Uterus (tissue), 4 donors: ENCODE results near the gene FMO4. TPM values are rescaled to one million over a fixed set of nuclear protein-coding genes. Genes with fewer than 3 reads are reported as not detected.
"Not testable (repeated sequence)": the region's sequence is repeated elsewhere in the genome, so short reads cannot be mapped to it uniquely, and the experiment has no call there.

Experiments used
- DNase-seq, 2 donors: peaks; one replicate each; pipeline ENCODE4 v3.0.0-alpha.2; 2019 to 2020
- H3K27ac ChIP-seq, 2 donors: fragments of 200-600 bp; sonication (generic); 1 replicate in 1 of 2; 2 replicates in 1 of 2; pipeline ENCODE4 v1.5.1; 2016 to 2018
- H3K27me3 ChIP-seq, 2 donors: fragments of 200-600 bp; sonication (generic); one replicate each; pipeline ENCODE4 v1.5.1; 2018 to 2019; ENCODE audit warnings: control low read depth in 1 of 2
- H3K36me3 ChIP-seq, 2 donors: fragments of 200-600 bp; sonication (generic); one replicate each; pipeline ENCODE4 v1.5.1; 2019; ENCODE audit warnings: control low read depth in 1 of 2
- H3K4me1 ChIP-seq, 2 donors: fragments of 200-600 bp; sonication (generic); one replicate each; pipeline ENCODE4 v1.5.1; 2018 to 2019; ENCODE audit warnings: control low read depth in 1 of 2
- H3K4me3 ChIP-seq, 2 donors: fragments of 200-600 bp; sonication (generic); 1 replicate in 1 of 2; 2 replicates in 1 of 2; pipeline ENCODE4 v1.5.1; 2018 to 2019; ENCODE audit warnings: mild to moderate bottlenecking in 1 of 2
- H3K9me3 ChIP-seq, 2 donors: fragments of 200-600 bp; sonication (generic); one replicate each; pipeline ENCODE4 v1.5.1; 2019; ENCODE audit warnings: control low read depth in 1 of 2
- POLR2A ChIP-seq, 2 donors: fragments of 450-650 bp; IDR thresholded peaks; one replicate each; pipeline ENCODE4 v1.6.1; 2016; ENCODE audit warnings: antibody characterized with exemption in 2 of 2, mild to moderate bottlenecking in 1 of 2, moderate library complexity in 1 of 2
- intact Hi-C: fragments of 100-400 bp; cut with DNase I; formaldehyde crosslinking; loops from one replicate; pipeline ENCODE4 v1.15.1; 2023; ENCODE audit warnings: low total_unique reads
- total RNA-seq, 4 donors: library from RNA; depleted of rRNA in 3 of 4; stranded (reverse); fragments of >200 nt in 3 of 4; gene quantifications; one replicate each; pipeline versions ENCODE4 v1.1.0 to v1.2.4, GENCODE V29; 2014 to 2023
- TF ChIP-seq, protein P1 (sequence below), 4 experiments: fragments of 200-600 bp in 2 of 4; fragments of 450-650 bp in 2 of 4; sonication (generic) in 2 of 4; IDR thresholded peaks; one replicate each; pipeline ENCODE4 v1.5.1; 2016 to 2019; ENCODE audit warnings: antibody characterized with exemption in 4 of 4, mild to moderate bottlenecking in 2 of 4, moderate library complexity in 1 of 4
- donor health status: DM: yes; HTN: yes; CAD: no.

The FMO4 gene
- total RNA-seq, 4 donors from 2014 or later = 1.8 to 10.7 (median 4.0) TPM; not detected in 1

DNA sequence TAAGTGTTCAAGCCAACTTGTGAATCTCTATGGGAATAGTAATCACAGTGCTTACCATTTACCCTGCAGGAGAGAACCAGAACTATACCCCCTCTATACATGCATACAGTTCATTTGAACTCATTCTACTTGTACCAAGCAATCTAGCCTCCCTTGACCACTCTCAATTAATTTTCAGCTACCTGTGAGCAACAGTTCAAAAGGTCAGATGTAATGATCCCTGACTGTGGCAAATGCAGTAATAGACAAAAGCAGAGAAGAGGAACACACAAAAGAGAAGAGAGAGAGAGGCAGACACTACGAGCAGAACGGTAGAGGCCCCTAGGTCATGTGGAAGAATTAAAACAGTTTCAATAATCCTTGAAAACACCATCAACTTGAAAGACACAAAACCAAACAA lies 52.8 kb downstream of the FMO4 start:
- Histone ChIP-seq H3K4me1 (no peaks in the 10 kb centered on the region), H3K27ac (no peak overlapping the region), H3K27me3 (no peaks in the 10 kb centered on the region), H3K9me3 (no peaks in the 10 kb centered on the region), H3K4me3 (no peak overlapping the region), H3K36me3 (no peaks in the 10 kb centered on the region)
- intact Hi-C loops = no loop called here
- TF ChIP-seq, protein P1, sequence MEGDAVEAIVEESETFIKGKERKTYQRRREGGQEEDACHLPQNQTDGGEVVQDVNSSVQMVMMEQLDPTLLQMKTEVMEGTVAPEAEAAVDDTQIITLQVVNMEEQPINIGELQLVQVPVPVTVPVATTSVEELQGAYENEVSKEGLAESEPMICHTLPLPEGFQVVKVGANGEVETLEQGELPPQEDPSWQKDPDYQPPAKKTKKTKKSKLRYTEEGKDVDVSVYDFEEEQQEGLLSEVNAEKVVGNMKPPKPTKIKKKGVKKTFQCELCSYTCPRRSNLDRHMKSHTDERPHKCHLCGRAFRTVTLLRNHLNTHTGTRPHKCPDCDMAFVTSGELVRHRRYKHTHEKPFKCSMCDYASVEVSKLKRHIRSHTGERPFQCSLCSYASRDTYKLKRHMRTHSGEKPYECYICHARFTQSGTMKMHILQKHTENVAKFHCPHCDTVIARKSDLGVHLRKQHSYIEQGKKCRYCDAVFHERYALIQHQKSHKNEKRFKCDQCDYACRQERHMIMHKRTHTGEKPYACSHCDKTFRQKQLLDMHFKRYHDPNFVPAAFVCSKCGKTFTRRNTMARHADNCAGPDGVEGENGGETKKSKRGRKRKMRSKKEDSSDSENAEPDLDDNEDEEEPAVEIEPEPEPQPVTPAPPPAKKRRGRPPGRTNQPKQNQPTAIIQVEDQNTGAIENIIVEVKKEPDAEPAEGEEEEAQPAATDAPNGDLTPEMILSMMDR (IDR thresholded peaks at IDR 0.05) = no peak
- no peak for TF ChIP-seq POLR2A (IDR thresholded peaks at IDR 0.05)
- no peak for DNase-seq

DNA sequence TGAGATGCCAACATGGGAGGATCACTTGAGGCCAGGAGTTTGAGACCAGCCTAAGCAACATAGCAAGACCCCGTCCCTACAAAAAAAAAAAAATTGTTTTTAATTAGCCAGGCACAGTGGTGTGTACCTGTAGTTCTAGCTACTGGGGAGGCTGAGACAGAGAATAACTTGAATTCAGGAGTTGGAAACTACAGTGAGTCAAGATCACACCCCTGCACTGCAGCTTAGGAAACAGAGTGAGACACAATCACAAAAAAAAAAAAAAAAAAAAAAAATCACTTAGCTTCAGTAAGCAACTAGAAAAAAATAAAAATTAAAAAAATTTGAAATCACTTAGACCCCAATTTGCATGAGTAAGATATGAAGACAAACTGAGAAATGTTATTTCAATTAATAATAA lies 53.5 kb downstream of the FMO4 start:
- intact Hi-C loops = no loop called here
- H3K27me3 ChIP-seq = no peaks in the 10 kb centered on the region
- no peak for DNase-seq
- H3K4me3 ChIP-seq = no peak overlapping the region
- TF ChIP-seq POLR2A (IDR thresholded peaks at IDR 0.05) = no peak
- TF ChIP-seq, protein P1 (IDR thresholded peaks at IDR 0.05) = no peak
- no peaks in the 10 kb centered on the region for H3K36me3 ChIP-seq
- H3K9me3 ChIP-seq = no peaks in the 10 kb centered on the region
- no peaks in the 10 kb centered on the region for H3K4me1 ChIP-seq
- no peak overlapping the region for H3K27ac ChIP-seq

DNA sequence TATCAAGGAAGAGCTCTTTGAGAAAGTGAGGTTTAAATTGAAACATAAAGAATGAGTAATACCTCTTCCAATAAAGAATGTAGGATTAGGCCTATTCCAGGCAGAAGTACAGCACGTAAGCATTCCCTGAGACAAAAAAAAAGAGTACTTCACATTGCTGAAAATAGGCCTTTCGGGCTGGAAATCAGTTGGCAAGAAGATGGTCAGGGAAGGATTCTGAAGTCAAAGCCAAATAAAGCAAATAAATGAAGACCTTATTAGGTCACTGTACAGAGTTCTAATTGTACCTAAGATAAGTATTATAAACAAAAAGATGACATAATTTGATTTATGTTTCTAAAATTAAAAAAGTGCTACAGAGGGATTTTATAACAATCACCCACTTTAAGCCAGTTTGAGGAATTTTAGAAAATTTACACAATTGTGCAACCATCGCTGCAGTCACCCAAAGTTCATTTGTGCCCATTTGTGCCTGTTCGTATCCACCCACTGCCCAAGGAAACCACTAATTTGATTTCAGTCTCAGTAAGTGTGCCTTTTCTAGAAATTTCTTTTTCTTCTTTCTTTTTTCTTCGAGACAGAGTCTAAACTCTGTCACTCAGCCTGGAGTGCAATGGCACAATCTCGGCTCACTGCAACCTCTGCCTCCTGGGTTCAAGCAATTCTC lies 58.6 kb downstream of the FMO4 start:
- no peaks in the 10 kb centered on the region for H3K4me1 ChIP-seq
- intact Hi-C loops = no loop called here
- no peaks in the 10 kb centered on the region for H3K36me3 ChIP-seq
- H3K27me3 ChIP-seq = no peaks in the 10 kb centered on the region
- no peak for DNase-seq
- no peaks in the 10 kb centered on the region for H3K9me3 ChIP-seq
- H3K27ac ChIP-seq = no peak overlapping the region
- TF ChIP-seq, protein P1 (IDR thresholded peaks at IDR 0.05) = no peak
- no peak for TF ChIP-seq POLR2A (IDR thresholded peaks at IDR 0.05)
- no peak overlapping the region for H3K4me3 ChIP-seq

DNA sequence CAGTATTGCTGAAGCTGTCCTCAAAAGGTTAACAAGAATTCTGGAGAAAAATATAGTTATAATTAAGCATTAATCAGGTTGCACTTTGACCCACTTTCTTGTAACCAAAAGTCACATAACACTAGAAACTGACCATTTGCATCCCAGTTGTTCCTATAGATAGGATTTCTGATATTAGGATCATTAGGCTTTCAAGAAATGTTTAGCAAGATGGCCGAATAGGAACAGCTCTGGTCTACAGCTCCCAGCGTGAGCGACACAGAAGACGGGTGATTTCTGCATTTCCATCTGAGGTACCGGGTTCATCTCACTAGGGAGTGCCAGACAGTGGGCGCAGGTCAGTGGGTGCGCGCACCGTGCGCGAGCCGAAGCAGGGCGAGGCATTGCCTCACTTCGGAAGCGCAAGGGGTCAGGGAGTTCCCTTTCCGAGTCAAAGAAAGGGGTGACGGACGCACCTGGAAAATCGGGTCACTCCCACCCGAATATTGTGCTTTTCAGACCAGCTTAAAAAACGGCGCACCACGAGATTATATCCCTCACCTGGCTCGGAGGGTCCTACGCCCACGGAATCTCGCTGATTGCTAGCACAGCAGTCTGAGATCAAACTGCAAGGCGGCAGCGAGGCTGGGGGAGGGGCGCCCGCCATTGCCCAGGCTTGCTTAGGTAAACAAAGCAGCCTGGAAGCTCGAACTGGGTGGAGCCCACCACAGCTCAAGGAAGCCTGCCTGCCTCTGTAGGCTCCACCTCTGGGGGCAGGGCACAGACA lies 59.6 kb downstream of the FMO4 start:
- H3K27ac ChIP-seq, intact Hi-C loops: not testable (repeated sequence)

DNA sequence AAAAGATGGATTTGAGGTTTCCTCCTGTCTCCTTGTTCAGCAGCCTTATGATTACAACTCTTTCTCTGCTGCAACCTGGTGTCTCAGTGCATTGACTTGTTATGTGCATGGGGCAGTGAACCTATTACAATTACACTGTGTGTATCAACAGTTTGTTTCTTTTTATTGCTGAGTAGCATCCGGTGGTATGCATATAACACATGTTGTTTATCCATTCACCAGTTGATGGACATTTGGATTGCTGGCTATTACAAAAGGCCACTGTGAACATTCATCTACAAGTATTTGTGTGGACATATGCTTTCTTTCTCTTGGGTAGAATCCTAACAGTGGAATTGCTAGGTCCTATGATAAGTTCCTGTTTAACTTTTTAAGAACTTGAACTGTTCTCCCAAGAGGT lies 65.9 kb downstream of the FMO4 start:
- Histone ChIP-seq H3K4me1 (no peaks in the 10 kb centered on the region), H3K9me3 (no peaks in the 10 kb centered on the region), H3K27ac (no peak overlapping the region), H3K27me3 (no peaks in the 10 kb centered on the region), H3K36me3 (no peaks in the 10 kb centered on the region), H3K4me3 (no peak overlapping the region)
- no peak for TF ChIP-seq POLR2A (IDR thresholded peaks at IDR 0.05)
- TF ChIP-seq, protein P1 (IDR thresholded peaks at IDR 0.05) = no peak
- intact Hi-C loops = no loop called here
- DNase-seq = no peak

More for the DNA sequence above, 59.6 kb downstream of the FMO4 start:
- not testable (repeated sequence) for H3K27me3 ChIP-seq, H3K4me3 ChIP-seq, H3K4me1 ChIP-seq, H3K36me3 ChIP-seq, H3K9me3 ChIP-seq, DNase-seq
